Measurements from ENCODE around the gene TP73.

- TF ChIP-seq LEF1 (IDR thresholded peaks at IDR 0.05; ENCODE audit: borderline replicate concordance) (no peak), SP1 (IDR thresholded peaks at IDR 0.05) (no peak), ELF4 (IDR thresholded peaks at IDR 0.05) (no peak), ZNF384 (IDR thresholded peaks at IDR 0.05) (no peak), PKNOX1 (IDR thresholded peaks at IDR 0.05) (no peak), SUZ12 (IDR thresholded peaks at IDR 0.05) (no peak), L3MBTL2 (conservative IDR thresholded peaks at IDR 0.05) (no peak)
Observed at GRCh38 chr1:3727042-3727824, 74.9 kb downstream of the TP73 start.

All from HEK293T (cell line).